ENCODE measurements around the gene STX8.

Gene STX8

DNA sequence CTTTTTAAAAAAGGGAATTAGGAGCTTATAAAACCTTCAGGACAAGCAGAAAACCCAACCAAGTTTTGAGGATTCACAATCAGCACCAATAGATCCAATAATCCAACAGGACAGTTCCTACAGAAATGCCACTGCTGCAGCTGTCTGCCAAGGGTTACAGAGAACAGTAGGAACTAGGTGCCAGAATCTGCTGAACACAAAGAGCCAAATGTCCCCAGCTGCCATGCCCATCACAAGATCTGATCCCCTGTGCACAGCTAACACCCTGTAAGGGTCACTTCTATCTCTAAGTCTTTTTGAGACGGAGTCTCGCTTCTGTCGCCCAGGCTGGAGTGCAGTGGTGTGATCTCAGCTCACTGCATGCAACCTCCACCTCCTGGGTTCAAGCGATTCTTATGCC is 262.3 kb downstream of the STX8 start:
- POLR2A ChIA-PET = no interaction called here

DNA sequence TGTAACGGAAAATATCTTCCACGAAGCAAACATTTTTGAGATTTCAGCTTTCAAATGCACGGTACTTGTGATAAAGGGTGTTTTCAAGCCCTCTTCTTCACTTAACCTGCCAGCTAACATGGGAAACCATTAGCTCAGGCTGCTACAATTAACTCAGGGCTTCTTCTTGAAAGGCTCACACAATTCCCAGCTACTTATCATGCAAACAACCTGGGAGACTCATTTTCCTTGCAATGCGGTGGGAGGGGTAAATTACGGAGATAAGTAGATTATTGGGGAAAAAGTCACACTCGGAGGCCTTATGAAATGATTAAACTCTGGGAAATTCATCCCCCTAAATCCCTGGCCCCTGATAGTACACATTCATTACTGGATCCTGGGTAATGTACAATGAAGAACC is 266.4 kb downstream of the STX8 start:
- Histone ChIP-seq H3K4me1 (ENCODE audit: control insufficient read depth, insufficient read depth, low read length) (no peaks in the 10 kb centered on the region), H3K27ac (ENCODE audit: extremely low read depth, low read depth, low read length) (no peak overlapping the region), H3K36me3 (ENCODE audit: control insufficient read depth in 2 of 2, insufficient read depth in 1 of 2, low read length in 2 of 2) (no peaks in the 10 kb centered on the region), H3K9me3 (ENCODE audit: control insufficient read depth, insufficient read depth, low read depth, low read length) (no peaks in the 10 kb centered on the region), H3K4me3 (ENCODE audit: low read depth, low read length) (no peak overlapping the region)
- no peak for TF ChIP-seq ZNF169 (tag by site-specific recombination; IDR thresholded peaks at IDR 0.05)
- POLR2A ChIA-PET = no interaction called here
- CTCF ChIA-PET = no interaction called here

More for the DNA sequence above, 262.3 kb downstream of the STX8 start:
- Histone ChIP-seq H3K4me3 (ENCODE audit: low read depth, low read length) (no peak overlapping the region), H3K9me3 (ENCODE audit: control insufficient read depth, insufficient read depth, low read depth, low read length) (no peaks in the 10 kb centered on the region), H3K36me3 (ENCODE audit: control insufficient read depth in 2 of 2, insufficient read depth in 1 of 2, low read length in 2 of 2) (no peaks in the 10 kb centered on the region), H3K4me1 (ENCODE audit: control insufficient read depth, insufficient read depth, low read length) (no peaks in the 10 kb centered on the region), H3K27ac (ENCODE audit: extremely low read depth, low read depth, low read length) (no peak overlapping the region)
- CTCF ChIA-PET = interaction anchor here (1.0 kb wide), 1 partner anchor 21 kb away, joined by 4 read pairs; no protein-coding TSS in a partner anchor
- TF ChIP-seq ZNF239 (tag by site-specific recombination; IDR thresholded peaks at IDR 0.05) (no peak), ZNF16 (tag by site-specific recombination; IDR thresholded peaks at IDR 0.05; ENCODE audit: low read depth) (no peak), ZNF394 (tag by site-specific recombination; IDR thresholded peaks at IDR 0.05; ENCODE audit: borderline replicate concordance) (no peak), ZNF514 (tag by site-specific recombination; IDR thresholded peaks at IDR 0.05) (no peak), ZNF658 (tag by site-specific recombination; IDR thresholded peaks at IDR 0.05) (no peak), GFI1B (tag by site-specific recombination; IDR thresholded peaks at IDR 0.05) (no peak), ZNF558 (tag by site-specific recombination; IDR thresholded peaks at IDR 0.05) (no peak)
- TF ChIP-seq, protein P1, sequence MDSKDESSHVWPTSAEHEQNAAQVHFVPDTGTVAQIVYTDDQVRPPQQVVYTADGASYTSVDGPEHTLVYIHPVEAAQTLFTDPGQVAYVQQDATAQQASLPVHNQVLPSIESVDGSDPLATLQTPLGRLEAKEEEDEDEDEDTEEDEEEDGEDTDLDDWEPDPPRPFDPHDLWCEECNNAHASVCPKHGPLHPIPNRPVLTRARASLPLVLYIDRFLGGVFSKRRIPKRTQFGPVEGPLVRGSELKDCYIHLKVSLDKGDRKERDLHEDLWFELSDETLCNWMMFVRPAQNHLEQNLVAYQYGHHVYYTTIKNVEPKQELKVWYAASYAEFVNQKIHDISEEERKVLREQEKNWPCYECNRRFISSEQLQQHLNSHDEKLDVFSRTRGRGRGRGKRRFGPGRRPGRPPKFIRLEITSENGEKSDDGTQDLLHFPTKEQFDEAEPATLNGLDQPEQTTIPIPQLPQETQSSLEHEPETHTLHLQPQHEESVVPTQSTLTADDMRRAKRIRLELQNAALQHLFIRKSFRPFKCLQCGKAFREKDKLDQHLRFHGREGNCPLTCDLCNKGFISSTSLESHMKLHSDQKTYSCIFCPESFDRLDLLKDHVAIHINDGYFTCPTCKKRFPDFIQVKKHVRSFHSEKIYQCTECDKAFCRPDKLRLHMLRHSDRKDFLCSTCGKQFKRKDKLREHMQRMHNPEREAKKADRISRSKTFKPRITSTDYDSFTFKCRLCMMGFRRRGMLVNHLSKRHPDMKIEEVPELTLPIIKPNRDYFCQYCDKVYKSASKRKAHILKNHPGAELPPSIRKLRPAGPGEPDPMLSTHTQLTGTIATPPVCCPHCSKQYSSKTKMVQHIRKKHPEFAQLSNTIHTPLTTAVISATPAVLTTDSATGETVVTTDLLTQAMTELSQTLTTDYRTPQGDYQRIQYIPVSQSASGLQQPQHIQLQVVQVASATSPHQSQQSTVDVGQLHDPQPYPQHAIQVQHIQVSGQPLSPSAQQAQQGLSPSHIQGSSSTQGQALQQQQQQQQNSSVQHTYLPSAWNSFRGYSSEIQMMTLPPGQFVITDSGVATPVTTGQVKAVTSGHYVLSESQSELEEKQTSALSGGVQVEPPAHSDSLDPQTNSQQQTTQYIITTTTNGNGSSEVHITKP (tag by site-specific recombination; IDR thresholded peaks at IDR 0.05) = no peak
- TF ChIP-seq, protein P2, sequence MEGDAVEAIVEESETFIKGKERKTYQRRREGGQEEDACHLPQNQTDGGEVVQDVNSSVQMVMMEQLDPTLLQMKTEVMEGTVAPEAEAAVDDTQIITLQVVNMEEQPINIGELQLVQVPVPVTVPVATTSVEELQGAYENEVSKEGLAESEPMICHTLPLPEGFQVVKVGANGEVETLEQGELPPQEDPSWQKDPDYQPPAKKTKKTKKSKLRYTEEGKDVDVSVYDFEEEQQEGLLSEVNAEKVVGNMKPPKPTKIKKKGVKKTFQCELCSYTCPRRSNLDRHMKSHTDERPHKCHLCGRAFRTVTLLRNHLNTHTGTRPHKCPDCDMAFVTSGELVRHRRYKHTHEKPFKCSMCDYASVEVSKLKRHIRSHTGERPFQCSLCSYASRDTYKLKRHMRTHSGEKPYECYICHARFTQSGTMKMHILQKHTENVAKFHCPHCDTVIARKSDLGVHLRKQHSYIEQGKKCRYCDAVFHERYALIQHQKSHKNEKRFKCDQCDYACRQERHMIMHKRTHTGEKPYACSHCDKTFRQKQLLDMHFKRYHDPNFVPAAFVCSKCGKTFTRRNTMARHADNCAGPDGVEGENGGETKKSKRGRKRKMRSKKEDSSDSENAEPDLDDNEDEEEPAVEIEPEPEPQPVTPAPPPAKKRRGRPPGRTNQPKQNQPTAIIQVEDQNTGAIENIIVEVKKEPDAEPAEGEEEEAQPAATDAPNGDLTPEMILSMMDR (tag by site-specific recombination; IDR thresholded peaks at IDR 0.05) = no peak

DNA sequence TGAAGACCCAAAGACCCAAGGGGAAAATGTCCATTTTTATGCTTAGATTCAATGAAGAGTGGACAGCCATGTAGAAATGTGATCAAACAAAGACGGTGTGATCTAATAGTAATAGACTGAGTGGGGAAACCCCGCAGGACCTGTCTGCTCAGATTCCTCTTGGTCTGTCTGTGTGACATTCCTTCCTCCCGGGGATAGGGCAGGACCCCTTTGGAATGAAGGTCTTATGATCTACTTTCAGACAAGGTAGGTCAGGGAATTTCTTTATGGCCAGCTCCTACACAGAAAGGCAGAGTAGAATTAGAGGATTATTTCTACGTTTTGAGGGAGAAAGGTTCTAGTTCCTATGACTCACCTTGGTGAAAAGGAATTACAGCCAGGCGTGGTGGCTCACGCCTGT is 267.6 kb downstream of the STX8 start:
- Histone ChIP-seq H3K9me3 (ENCODE audit: control insufficient read depth, insufficient read depth, low read depth, low read length) (no peaks in the 10 kb centered on the region), H3K4me3 (ENCODE audit: low read depth, low read length) (no peak overlapping the region), H3K36me3 (ENCODE audit: control insufficient read depth in 2 of 2, insufficient read depth in 1 of 2, low read length in 2 of 2) (no peaks in the 10 kb centered on the region), H3K27ac (ENCODE audit: extremely low read depth, low read depth, low read length) (no peak overlapping the region), H3K4me1 (ENCODE audit: control insufficient read depth, insufficient read depth, low read length) (no peaks in the 10 kb centered on the region)
- POLR2A ChIA-PET = interaction anchor here (0.5 to 0.7 kb wide), 2 partner anchors 9 to 539 kb away, joined by 4 to 9 read pairs; no protein-coding TSS in a partner anchor
- no peak for TF ChIP-seq ZNF324 (tag by site-specific recombination; IDR thresholded peaks at IDR 0.05)
- CTCF ChIA-PET = interaction anchor here (0.9 to 1.0 kb wide), 2 partner anchors 15 to 214 kb away, joined by 3 to 5 read pairs; no protein-coding TSS in a partner anchor

DNA sequence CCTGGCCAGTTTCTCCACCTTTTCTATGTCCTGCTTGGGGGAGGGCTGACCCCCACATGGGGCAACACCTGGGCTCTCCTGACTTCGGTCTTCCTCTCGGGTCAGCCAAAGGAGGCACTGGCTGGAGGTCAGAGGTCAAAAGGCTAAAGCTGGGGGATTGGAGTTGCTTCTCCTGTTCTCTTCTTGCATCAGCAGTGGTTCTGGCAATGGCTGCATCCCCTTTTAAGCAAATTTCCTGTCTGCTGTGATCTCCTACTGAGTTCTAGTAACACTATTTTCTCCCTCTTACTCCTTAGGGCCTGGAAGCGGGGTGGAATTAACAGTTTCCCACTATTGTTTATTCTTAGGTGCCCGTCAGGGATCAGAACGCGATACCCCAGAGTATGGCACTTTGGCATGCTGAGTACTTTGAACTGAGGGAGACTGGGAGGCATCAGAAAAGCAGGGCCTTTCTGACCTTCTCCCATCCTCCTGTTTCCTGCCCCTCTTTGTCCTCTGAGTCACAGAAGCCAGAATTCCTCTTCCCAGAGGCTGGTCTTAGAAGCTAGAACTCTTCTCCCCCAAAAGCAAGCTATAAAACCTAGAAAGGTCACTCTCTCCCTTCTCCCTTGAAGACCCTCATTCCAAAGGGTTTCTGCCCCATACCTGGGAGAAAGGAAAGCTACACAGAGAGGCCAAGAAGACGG is 268.2 kb downstream of the STX8 start:
- CTCF ChIA-PET = interaction anchor here (0.9 to 1.0 kb wide), 2 partner anchors 15 to 215 kb away, joined by 3 to 5 read pairs; no protein-coding TSS in a partner anchor
- TF ChIP-seq, protein P3, sequence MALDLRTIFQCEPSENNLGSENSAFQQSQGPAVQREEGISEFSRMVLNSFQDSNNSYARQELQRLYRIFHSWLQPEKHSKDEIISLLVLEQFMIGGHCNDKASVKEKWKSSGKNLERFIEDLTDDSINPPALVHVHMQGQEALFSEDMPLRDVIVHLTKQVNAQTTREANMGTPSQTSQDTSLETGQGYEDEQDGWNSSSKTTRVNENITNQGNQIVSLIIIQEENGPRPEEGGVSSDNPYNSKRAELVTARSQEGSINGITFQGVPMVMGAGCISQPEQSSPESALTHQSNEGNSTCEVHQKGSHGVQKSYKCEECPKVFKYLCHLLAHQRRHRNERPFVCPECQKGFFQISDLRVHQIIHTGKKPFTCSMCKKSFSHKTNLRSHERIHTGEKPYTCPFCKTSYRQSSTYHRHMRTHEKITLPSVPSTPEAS (tag by site-specific recombination; IDR thresholded peaks at IDR 0.05) = no peak
- TF ChIP-seq ZSCAN16 (tag by site-specific recombination; IDR thresholded peaks at IDR 0.05) (no peak), ZNF670 (tag by site-specific recombination; IDR thresholded peaks at IDR 0.05; ENCODE audit: low read depth) (no peak), YY1 (tag by site-specific recombination; IDR thresholded peaks at IDR 0.05) (no peak)
- TF ChIP-seq, protein P4, sequence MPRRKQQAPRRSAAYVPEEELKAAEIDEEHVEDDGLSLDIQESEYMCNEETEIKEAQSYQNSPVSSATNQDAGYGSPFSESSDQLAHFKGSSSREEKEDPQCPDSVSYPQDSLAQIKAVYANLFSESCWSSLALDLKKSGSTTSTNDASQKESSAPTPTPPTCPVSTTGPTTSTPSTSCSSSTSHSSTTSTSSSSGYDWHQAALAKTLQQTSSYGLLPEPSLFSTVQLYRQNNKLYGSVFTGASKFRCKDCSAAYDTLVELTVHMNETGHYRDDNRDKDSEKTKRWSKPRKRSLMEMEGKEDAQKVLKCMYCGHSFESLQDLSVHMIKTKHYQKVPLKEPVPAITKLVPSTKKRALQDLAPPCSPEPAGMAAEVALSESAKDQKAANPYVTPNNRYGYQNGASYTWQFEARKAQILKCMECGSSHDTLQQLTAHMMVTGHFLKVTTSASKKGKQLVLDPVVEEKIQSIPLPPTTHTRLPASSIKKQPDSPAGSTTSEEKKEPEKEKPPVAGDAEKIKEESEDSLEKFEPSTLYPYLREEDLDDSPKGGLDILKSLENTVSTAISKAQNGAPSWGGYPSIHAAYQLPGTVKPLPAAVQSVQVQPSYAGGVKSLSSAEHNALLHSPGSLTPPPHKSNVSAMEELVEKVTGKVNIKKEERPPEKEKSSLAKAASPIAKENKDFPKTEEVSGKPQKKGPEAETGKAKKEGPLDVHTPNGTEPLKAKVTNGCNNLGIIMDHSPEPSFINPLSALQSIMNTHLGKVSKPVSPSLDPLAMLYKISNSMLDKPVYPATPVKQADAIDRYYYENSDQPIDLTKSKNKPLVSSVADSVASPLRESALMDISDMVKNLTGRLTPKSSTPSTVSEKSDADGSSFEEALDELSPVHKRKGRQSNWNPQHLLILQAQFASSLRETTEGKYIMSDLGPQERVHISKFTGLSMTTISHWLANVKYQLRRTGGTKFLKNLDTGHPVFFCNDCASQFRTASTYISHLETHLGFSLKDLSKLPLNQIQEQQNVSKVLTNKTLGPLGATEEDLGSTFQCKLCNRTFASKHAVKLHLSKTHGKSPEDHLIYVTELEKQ (tag by site-specific recombination; IDR thresholded peaks at IDR 0.05; ENCODE audit: borderline replicate concordance) = no peak

More for the DNA sequence above, 268.2 kb downstream of the STX8 start:
- no peaks in the 10 kb centered on the region for H3K36me3 ChIP-seq (ENCODE audit: control insufficient read depth in 2 of 2, insufficient read depth in 1 of 2, low read length in 2 of 2)
- POLR2A ChIA-PET = interaction anchor here (0.5 kb wide), 1 partner anchor 8 kb away, joined by 9 read pairs; no protein-coding TSS in a partner anchor
- H3K27ac ChIP-seq (ENCODE audit: extremely low read depth, low read depth, low read length) = no peak overlapping the region
- H3K4me1 ChIP-seq (ENCODE audit: control insufficient read depth, insufficient read depth, low read length) = no peaks in the 10 kb centered on the region
- H3K9me3 ChIP-seq (ENCODE audit: control insufficient read depth, insufficient read depth, low read depth, low read length) = no peaks in the 10 kb centered on the region
- H3K4me3 ChIP-seq (ENCODE audit: low read depth, low read length) = no peak overlapping the region

All from HEK293 (cell line).